HAP-1 (cell line): ENCODE data around the gene BRD3.
"Not testable (repeated sequence)": the region's sequence is repeated elsewhere in the genome, so short reads cannot be mapped to it uniquely, and the experiment has no call there.

Source experiments
- DNase-seq, 2 experiments: peaks; one replicate each; pipeline ENCODE4 v3.0.0-alpha.2; 2016 to 2020; ENCODE audit warnings: low spot score in 2 of 2
- H3K27me3 ChIP-seq: fragments of 250-450 bp; sonication (Bioruptor Pico); 2 replicates; pipeline ENCODE4 v1.5.1; 2020; ENCODE audit warnings: low read depth, mild to moderate bottlenecking, moderate library complexity
- H3K36me3 ChIP-seq: fragments of 250-450 bp; sonication (Bioruptor Pico); replicated peaks from 2 replicates; pipeline ENCODE4 v1.5.1; 2020; ENCODE audit warnings: mild to moderate bottlenecking
- H3K4me1 ChIP-seq: fragments of 250-450 bp; sonication (Bioruptor Pico); 2 replicates; pipeline ENCODE4 v1.5.1; 2020; ENCODE audit warnings: mild to moderate bottlenecking
- H3K4me3 ChIP-seq: fragments of 250-450 bp; sonication (Bioruptor Pico); 2 replicates; pipeline ENCODE4 v1.5.1; 2020; ENCODE audit warnings: mild to moderate bottlenecking, moderate library complexity
- H3K9me3 ChIP-seq: fragments of 250-450 bp; sonication (Bioruptor Pico); 2 replicates; pipeline ENCODE4 v1.5.1; 2020; ENCODE audit warnings: mild to moderate bottlenecking, moderate library complexity
- in situ Hi-C: fragments of 300-500 bp; cut with MboI; formaldehyde crosslinking; loops from 3 replicates; pipeline ENCODE4 v1.14.3; 2020; ENCODE audit warnings: low sequenced_read_pairs, inconsistent platforms, mixed read lengths

Gene BRD3

DNA sequence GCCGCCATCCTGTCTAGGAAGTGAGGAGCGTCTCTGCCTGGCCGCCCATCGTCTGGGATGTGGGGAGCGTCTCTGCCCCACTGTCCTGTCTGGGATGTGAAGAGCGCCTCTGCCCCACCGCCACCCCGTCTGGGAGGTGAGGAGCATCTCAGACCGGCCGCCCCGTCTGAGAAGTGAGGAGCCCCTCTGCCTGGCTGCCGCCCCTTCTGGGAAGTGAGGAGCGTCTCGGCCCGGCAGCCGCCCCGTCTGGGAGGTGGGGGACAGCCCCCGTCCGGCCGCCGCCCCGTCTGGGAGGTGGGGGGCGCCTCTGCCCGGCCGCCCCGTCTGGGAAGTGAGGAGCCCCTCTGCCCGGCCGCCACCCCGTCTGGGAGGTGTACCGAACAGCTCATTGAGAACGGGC, 7.9 kb upstream of the BRD3 start:
- peaks cover 17% of the 10 kb centered on the region for H3K9me3 ChIP-seq
- H3K27me3 ChIP-seq, H3K4me1 ChIP-seq, H3K36me3 ChIP-seq, DNase-seq, H3K4me3 ChIP-seq, in situ Hi-C loops: not testable (repeated sequence)

GRCh38 chr9:134073500-134073899, 5.7 kb upstream of the BRD3 start:
- H3K9me3 ChIP-seq = peaks cover 17% of the 10 kb centered on the region
- DNase-seq = no peak
- no peak overlapping the region for H3K4me3 ChIP-seq
- no peaks in the 10 kb centered on the region for H3K27me3 ChIP-seq
- no peaks in the 10 kb centered on the region for H3K4me1 ChIP-seq
- H3K36me3 ChIP-seq = no peaks in the 10 kb centered on the region
- in situ Hi-C loops = no loop called here

- H3K36me3 ChIP-seq, H3K27me3 ChIP-seq, H3K4me1 ChIP-seq, H3K4me3 ChIP-seq, in situ Hi-C loops, DNase-seq: not testable (repeated sequence)
- peaks cover 17% of the 10 kb centered on the region for H3K9me3 ChIP-seq
Measured at GRCh38 chr9:134072683-134073082, 4.9 kb upstream of the BRD3 start.

DNA sequence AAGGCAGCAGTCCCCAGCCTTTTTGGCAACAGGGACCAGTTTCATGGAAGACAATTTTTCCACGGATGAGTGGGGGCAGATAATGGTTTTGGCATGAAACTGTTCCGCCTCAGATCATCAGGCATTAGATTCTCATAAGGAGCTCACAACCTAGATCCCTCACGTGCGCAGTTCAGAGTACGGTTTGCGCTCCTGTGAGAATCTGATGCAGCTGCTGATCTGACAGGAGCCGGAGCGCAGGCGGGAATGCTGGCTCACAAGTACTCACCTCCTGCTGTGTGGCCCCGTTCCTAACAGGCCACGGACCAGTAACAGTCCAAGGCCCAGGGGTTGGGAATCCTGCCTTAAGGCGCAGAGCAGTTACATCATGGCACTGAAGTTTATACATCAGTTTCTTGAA, 3.3 kb upstream of the BRD3 start:
- H3K27me3 ChIP-seq = no peaks in the 10 kb centered on the region
- in situ Hi-C loops = no loop called here

GRCh38 chr9:134069480-134070399, 1.9 kb upstream of the BRD3 start:
- no peak for DNase-seq
- in situ Hi-C loops = no loop called here
- Histone ChIP-seq H3K27me3 (no peaks in the 10 kb centered on the region), H3K4me3 (no peak overlapping the region), H3K36me3 (no peaks in the 10 kb centered on the region; the same call in 1 of the 2 replicates), H3K4me1 (peaks cover 2% of the 10 kb centered on the region; the same call in 1 of the 2 replicates), H3K9me3 (peaks cover 6% of the 10 kb centered on the region; the same call in 1 of the 2 replicates)

More for the DNA sequence above, 3.3 kb upstream of the BRD3 start:
- no peak for DNase-seq
- no peaks in the 10 kb centered on the region for H3K4me1 ChIP-seq
- H3K9me3 ChIP-seq = peaks cover 6% of the 10 kb centered on the region; the same call in 1 of the 2 replicates
- H3K4me3 ChIP-seq = no peak overlapping the region
- no peaks in the 10 kb centered on the region for H3K36me3 ChIP-seq

- Histone ChIP-seq H3K4me3 (peak overlapping the region; percentile 43), H3K36me3 (no peaks in the 10 kb centered on the region; the same call in 1 of the 2 replicates), H3K9me3 (no peaks in the 10 kb centered on the region), H3K27me3 (no peaks in the 10 kb centered on the region), H3K4me1 (peaks cover 2% of the 10 kb centered on the region; the same call in 1 of the 2 replicates)
- DNase-seq = no peak
- in situ Hi-C loops = no loop called here
Measured at GRCh38 chr9:134068744-134069479, 1.1 kb upstream of the BRD3 start.

GRCh38 chr9:134066913-134067851, 644 bp downstream of the BRD3 start:
- DNase-seq = peak in 1 of 2 experiments; percentile 47
- Histone ChIP-seq H3K9me3 (no peaks in the 10 kb centered on the region), H3K4me3 (peak overlapping the region; percentile 61), H3K36me3 (no peaks in the 10 kb centered on the region; the same call in 1 of the 2 replicates), H3K4me1 (peaks cover 2% of the 10 kb centered on the region; the same call in 1 of the 2 replicates), H3K27me3 (no peaks in the 10 kb centered on the region)
- in situ Hi-C loops = no loop called here

DNA sequence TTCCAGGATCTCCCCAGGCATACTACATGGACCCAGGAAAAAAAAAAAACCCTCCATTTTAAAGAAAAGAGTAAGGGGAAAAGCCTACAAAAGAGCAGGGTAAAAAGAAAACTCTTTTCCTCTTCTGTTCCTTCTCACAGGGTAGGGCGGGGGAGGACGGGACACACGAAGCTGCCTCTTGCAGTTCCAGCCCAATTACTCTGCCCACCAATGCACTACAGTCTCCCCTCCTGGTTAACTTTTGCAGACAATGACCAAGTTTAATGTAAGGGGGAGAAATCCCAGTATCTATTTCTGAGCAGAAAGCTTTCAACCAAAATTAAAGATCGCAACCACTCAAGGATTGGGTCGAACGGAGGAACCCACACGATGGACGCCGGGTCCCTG, 1.3 kb downstream of the BRD3 start:
- DNase-seq = peak in 1 of 2 experiments; percentile 32
- Histone ChIP-seq H3K27me3 (no peaks in the 10 kb centered on the region), H3K4me1 (peaks cover 2% of the 10 kb centered on the region; the same call in 1 of the 2 replicates), H3K36me3 (no peaks in the 10 kb centered on the region; the same call in 1 of the 2 replicates), H3K4me3 (peak overlapping the region; percentile 61), H3K9me3 (no peaks in the 10 kb centered on the region)
- in situ Hi-C loops = no loop called here

DNA sequence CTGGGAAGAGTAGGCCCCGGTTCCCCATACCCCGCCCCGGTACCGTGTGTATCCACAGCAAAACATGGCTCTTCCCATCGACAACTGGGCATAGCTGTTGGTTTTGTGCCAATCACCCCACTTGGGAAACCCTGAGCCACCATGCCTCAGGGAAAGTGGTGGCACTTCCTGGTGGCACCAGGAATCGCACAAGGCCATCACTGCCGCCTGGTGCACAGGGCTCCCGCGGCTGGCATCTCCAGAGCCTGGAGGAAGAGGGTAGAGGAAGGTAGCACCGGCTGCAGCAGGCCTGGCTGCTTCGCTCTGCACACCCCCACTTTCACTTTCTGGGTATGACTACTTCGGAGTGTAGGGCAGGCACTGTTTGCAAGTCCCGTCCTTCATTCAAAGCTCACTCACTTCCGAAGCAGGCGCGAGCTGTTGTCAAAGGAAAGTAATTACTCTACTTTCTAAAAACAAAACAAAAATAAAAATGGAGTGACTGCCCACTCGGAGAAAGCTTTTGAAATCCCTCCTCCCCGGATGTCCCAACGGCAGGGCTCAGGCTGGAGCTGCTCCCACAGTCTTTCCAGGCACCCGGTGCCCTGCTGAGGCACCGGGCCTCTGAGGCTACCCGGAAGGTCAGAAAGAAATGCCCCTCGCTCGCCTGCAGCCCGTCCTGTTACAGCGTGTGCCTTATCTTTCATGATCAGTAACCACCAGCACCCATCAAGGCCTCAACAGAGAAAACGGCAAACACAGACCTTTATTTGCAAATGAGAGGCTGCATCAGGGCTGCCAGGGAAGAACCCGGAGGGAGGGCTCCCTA, 2.0 kb downstream of the BRD3 start:
- DNase-seq = peak; percentile 6 to 53
- peak overlapping the region; percentile 61 for H3K4me3 ChIP-seq

GRCh38 chr9:134064711-134065110, 3.1 kb downstream of the BRD3 start:
- Histone ChIP-seq H3K36me3 (no peaks in the 10 kb centered on the region; the same call in 1 of the 2 replicates), H3K9me3 (no peaks in the 10 kb centered on the region), H3K4me3 (no peak overlapping the region), H3K4me1 (peaks cover 2% of the 10 kb centered on the region; the same call in 1 of the 2 replicates), H3K27me3 (no peaks in the 10 kb centered on the region)
- in situ Hi-C loops = no loop called here
- DNase-seq = no peak

More for the DNA sequence above, 2.0 kb downstream of the BRD3 start:
- no peaks in the 10 kb centered on the region for H3K27me3 ChIP-seq
- peaks cover 2% of the 10 kb centered on the region; the same call in 1 of the 2 replicates for H3K4me1 ChIP-seq
- no peaks in the 10 kb centered on the region; the same call in 1 of the 2 replicates for H3K36me3 ChIP-seq
- H3K9me3 ChIP-seq = no peaks in the 10 kb centered on the region
- in situ Hi-C loops = no loop called here

DNA sequence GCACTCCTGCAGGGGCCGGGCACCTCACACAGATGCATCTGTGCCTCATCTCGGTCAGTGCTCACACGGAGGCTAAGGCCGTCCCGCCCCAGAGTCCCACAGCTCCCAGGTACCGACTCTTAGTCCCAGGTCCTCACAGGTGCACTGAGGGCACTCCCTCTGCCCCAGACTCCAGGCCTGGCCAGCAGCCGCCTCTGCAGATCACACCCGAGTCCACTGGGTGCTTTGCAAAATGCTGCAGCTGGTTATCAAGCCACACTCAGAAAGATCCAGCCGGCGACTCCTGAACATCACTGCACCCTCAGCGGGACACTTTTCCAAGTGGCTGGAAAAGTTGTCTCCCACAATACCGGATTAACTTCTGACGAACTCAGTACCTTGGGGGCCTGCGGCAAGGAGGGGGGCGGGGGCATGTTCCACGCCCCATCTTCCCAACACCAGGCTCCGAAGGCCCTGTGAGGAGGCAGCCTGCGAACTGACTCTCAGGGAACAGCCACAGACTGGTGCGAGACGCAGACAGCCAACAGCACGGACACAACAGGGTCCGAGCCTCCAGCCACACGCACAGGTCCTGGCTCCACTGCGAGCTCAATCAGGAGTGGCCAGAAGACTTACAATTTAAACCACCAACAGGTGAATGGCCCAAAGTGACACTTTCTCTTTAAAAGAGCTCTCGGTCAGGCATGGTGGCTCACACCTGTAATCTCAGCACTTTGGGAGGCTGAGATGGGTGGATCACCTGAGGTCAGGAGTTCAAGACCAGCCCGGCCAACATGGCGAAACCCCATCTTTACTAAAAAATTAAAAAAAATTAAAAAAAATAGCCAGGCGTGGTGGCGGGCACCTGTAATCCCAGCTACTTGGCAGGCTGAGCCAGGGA, 4.0 kb downstream of the BRD3 start:
- in situ Hi-C loops = no loop called here
- no peaks in the 10 kb centered on the region for H3K9me3 ChIP-seq
- DNase-seq = no peak
- no peaks in the 10 kb centered on the region; the same call in 1 of the 2 replicates for H3K36me3 ChIP-seq
- H3K4me3 ChIP-seq = no peak overlapping the region
- peaks cover 2% of the 10 kb centered on the region; the same call in 1 of the 2 replicates for H3K4me1 ChIP-seq
- no peaks in the 10 kb centered on the region for H3K27me3 ChIP-seq
